GM18511 (cell line): Measurements from ENCODE around the gene SND1.

Experiments
- ATAC-seq: cut with Tn5 transposase; IDR thresholded peaks from one replicate; pipeline ENCODE4 v1.9.1; 2021; ENCODE audit warnings: mild to moderate bottlenecking, moderate library complexity; ENCODE audit not compliant: unreplicated experiment

SND1 gene

GRCh38 chr7:128059143-128059988 is 407.4 kb downstream of the SND1 start:
- ATAC-seq, result no peak

GRCh38 chr7:128060018-128060417 is 408.0 kb downstream of the SND1 start:
- ATAC-seq, result no peak

GRCh38 chr7:128063088-128063487 is 411.1 kb downstream of the SND1 start:
- ATAC-seq, result no peak

GRCh38 chr7:128065872-128066271 is 413.9 kb downstream of the SND1 start:
- no peak for ATAC-seq

DNA sequence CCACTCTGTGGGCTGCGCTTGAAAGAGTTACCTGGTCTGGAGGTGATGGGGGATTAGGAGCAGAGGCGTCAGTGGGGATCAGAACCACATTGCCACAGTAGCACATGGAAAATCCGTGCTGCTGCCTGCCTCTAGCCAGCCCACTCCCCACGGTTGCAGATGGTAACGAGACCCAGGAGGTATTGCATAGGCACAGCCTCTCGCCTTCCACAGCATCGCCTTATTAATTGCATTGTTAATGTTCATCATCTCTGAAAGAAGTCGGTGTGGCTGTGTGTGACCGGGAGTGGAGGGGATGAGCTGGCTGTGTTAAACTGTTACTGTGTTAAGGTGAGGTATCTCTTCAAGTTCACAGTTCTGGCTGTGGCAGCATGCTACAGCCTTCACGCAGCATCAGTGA is 414.4 kb downstream of the SND1 start:
- no peak for ATAC-seq

GRCh38 chr7:128066858-128067257 is 414.9 kb downstream of the SND1 start:
- ATAC-seq, result no peak

- ATAC-seq, result no peak
Measured at GRCh38 chr7:128067983-128068382, 416.0 kb downstream of the SND1 start.

DNA sequence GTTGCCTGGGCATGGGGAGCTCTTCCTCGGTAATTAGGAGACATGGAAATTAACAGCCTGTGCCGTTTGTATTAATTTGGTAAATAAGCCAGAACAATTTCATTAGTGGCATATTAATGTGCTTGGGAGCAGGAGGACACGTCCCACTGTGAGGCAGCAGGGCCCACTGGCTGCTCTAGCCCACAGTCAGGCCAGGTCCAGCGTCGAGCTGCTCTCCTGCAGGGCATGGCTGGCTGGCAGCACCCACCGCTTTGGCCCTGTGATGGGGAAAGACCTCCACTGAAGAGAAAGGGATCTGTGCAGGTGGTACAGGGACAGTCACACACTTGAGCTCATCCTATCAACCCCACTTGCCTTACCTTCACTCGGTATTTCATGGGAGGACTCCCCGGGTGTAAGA is 416.8 kb downstream of the SND1 start:
- ATAC-seq, result no peak

- ATAC-seq, result no peak
Measured at GRCh38 chr7:128069373-128070364, 417.7 kb downstream of the SND1 start.

DNA sequence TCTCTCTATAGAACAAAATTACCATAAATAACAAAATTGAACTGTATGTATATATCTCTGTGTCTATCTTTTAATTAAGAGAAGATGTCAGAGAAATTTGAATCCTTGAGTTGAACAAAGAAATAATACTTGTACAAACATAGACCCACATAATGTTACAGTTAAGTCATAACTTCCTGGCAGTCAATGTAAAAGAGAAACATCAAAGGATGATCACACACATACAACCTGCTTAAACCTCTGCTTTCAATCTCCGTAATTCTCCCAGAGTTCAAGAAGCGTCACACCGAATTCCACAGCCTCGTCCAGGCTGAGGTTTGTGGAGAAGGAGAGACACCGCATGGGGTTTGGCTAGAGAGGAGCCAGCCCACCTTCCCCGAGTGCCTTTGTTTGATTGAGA is 419.4 kb downstream of the SND1 start:
- no peak for ATAC-seq

GRCh38 chr7:128071801-128072200 is 419.8 kb downstream of the SND1 start:
- no peak for ATAC-seq

GRCh38 chr7:128073671-128074310 is 421.8 kb downstream of the SND1 start:
- ATAC-seq, result no peak

GRCh38 chr7:128074336-128074735 is 422.3 kb downstream of the SND1 start:
- no peak for ATAC-seq

- no peak for ATAC-seq
Measured at GRCh38 chr7:128074736-128075135, 422.7 kb downstream of the SND1 start.

GRCh38 chr7:128075242-128076095 is 423.5 kb downstream of the SND1 start:
- ATAC-seq, result no peak

DNA sequence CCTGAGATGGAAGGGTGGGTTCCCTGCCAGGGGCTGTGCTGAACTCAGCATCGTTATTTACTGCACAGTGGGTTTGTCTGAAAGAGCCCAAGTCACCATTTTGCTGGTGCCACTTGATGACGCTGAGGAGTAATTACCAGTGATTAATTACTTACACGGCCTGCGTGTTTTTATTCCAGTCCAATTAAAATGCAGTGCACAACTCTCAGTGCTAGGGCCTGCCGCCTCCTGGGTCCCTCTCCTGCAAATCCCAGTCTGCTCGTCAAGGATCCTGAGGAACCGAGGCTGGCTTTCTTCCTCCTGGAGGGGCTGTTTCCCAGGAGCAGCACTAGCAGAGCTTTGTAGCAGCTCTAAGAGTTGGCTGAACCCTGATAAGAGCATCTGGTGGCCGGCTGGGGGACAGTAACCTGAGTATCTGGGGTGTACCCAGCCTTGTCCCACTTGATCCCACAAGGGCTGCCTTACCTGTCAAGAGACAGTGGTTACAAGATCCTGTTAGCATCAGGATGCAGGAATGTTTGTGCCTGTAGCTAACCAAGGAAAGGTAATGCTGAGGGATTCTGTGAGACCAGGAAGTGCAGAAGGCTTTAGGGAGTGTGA is 424.3 kb downstream of the SND1 start:
- ATAC-seq, result no peak

GRCh38 chr7:128076796-128077271 is 424.8 kb downstream of the SND1 start:
- ATAC-seq, result no peak

- ATAC-seq, result no peak
Measured at GRCh38 chr7:128078309-128078708, 426.3 kb downstream of the SND1 start.

GRCh38 chr7:128080169-128080568 is 428.2 kb downstream of the SND1 start:
- no peak for ATAC-seq

DNA sequence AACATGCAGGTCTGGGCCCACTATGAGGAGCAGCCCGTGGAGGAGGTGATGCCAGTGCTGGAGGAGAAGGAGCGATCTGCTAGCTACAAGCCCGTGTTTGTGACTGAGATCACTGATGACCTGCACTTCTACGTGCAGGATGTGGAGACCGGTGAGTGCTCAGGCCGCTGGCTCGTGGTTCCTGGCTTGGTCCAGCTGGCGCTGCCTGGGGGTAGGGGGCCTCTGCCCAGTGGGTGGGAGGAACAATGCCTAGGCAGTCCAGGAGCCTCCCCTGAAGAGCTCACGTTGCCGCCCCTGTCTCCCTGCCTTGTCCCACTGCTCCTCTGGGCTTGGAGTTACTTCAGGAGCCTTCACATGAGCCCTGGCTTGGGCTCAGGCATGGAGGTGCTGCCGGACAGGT is 429.4 kb downstream of the SND1 start:
- ATAC-seq, result no peak
